ENCODE measurements around the gene PSTPIP1.

The PSTPIP1 gene

GRCh38 chr15:77009176-77009575 lies 14.2 kb downstream of the PSTPIP1 start:
- no peaks in the 10 kb centered on the region; the same call in 1 of the 2 replicates for H3K79me2 ChIP-seq (ENCODE audit: insufficient read depth, low read length)
- H3K9me3 ChIP-seq (ENCODE audit: insufficient read depth, low read depth, low read length), result no peaks in the 10 kb centered on the region

GRCh38 chr15:77009646-77010311 lies 14.9 kb downstream of the PSTPIP1 start:
- Histone ChIP-seq H3K9me3 (ENCODE audit: insufficient read depth, low read depth, low read length) (no peaks in the 10 kb centered on the region), H3K9ac (ENCODE audit: low read depth, low read length, poor library complexity, severe bottlenecking) (no peak overlapping the region), H2AFZ (ENCODE audit: low read length) (no peak overlapping the region), H3K4me2 (ENCODE audit: low read depth, low read length, poor library complexity, severe bottlenecking) (no peak overlapping the region), H3F3A (ENCODE audit: low read depth) (no peaks in the 10 kb centered on the region), H3K4me1 (ENCODE audit: insufficient read depth, low read length, poor library complexity, severe bottlenecking) (peaks cover 23% of the 10 kb centered on the region), H3K27me3 (ENCODE audit: insufficient read depth, low read length, poor library complexity, severe bottlenecking) (no peaks in the 10 kb centered on the region), H3K79me2 (ENCODE audit: insufficient read depth, low read length) (no peaks in the 10 kb centered on the region), H3K36me3 (ENCODE audit: insufficient read depth, low read length) (no peaks in the 10 kb centered on the region), H4K20me1 (ENCODE audit: insufficient read depth, low read length, poor library complexity, severe bottlenecking) (no peaks in the 10 kb centered on the region), H3K9me2 (replicated peaks; ENCODE audit: low read depth, low read length) (no peaks in the 10 kb centered on the region), H3K4me3 (ENCODE audit: low read length, poor library complexity, severe bottlenecking) (no peak overlapping the region)
- TF ChIP-seq CTCF (conservative IDR thresholded peaks at IDR 0.05; ENCODE audit: low read length), result no peak
- TF ChIP-seq EZH2phosphoT487 (IDR thresholded peaks at IDR 0.05; ENCODE audit: borderline replicate concordance), result no peak

More at GRCh38 chr15:77009176-77009575, 14.2 kb downstream of the PSTPIP1 start:
- no peak for TF ChIP-seq EZH2phosphoT487 (IDR thresholded peaks at IDR 0.05; ENCODE audit: borderline replicate concordance)
- Histone ChIP-seq H3K27me3 (ENCODE audit: insufficient read depth, low read length, poor library complexity, severe bottlenecking) (no peaks in the 10 kb centered on the region), H3K4me1 (ENCODE audit: insufficient read depth, low read length, poor library complexity, severe bottlenecking) (peaks cover 19% of the 10 kb centered on the region), H3K9me2 (replicated peaks; ENCODE audit: low read depth, low read length) (no peaks in the 10 kb centered on the region), H3K4me3 (ENCODE audit: low read length, poor library complexity, severe bottlenecking) (no peak overlapping the region), H3F3A (ENCODE audit: low read depth) (no peaks in the 10 kb centered on the region), H3K4me2 (ENCODE audit: low read depth, low read length, poor library complexity, severe bottlenecking) (no peak overlapping the region), H2AFZ (ENCODE audit: low read length) (no peak overlapping the region), H4K20me1 (ENCODE audit: insufficient read depth, low read length, poor library complexity, severe bottlenecking) (no peaks in the 10 kb centered on the region), H3K9ac (ENCODE audit: low read depth, low read length, poor library complexity, severe bottlenecking) (no peak overlapping the region), H3K36me3 (ENCODE audit: insufficient read depth, low read length) (no peaks in the 10 kb centered on the region)

- Histone ChIP-seq H3K9me2 (replicated peaks; ENCODE audit: low read depth, low read length) (no peaks in the 10 kb centered on the region), H3K4me1 (ENCODE audit: insufficient read depth, low read length, poor library complexity, severe bottlenecking) (peaks cover 28% of the 10 kb centered on the region), H3K9me3 (ENCODE audit: insufficient read depth, low read depth, low read length) (no peaks in the 10 kb centered on the region), H3K36me3 (ENCODE audit: insufficient read depth, low read length) (no peaks in the 10 kb centered on the region), H3K4me2 (ENCODE audit: low read depth, low read length, poor library complexity, severe bottlenecking) (no peak overlapping the region), H3K79me2 (ENCODE audit: insufficient read depth, low read length) (no peaks in the 10 kb centered on the region), H2AFZ (ENCODE audit: low read length) (no peak overlapping the region), H3K9ac (ENCODE audit: low read depth, low read length, poor library complexity, severe bottlenecking) (no peak overlapping the region), H3K27me3 (ENCODE audit: insufficient read depth, low read length, poor library complexity, severe bottlenecking) (no peaks in the 10 kb centered on the region), H4K20me1 (ENCODE audit: insufficient read depth, low read length, poor library complexity, severe bottlenecking) (no peaks in the 10 kb centered on the region), H3F3A (ENCODE audit: low read depth) (no peaks in the 10 kb centered on the region), H3K4me3 (ENCODE audit: low read length, poor library complexity, severe bottlenecking) (no peak overlapping the region)
- TF ChIP-seq CTCF (conservative IDR thresholded peaks at IDR 0.05; ENCODE audit: low read length) (no peak), EZH2phosphoT487 (IDR thresholded peaks at IDR 0.05; ENCODE audit: borderline replicate concordance) (no peak)
Observed at GRCh38 chr15:77010312-77010686, 15.4 kb downstream of the PSTPIP1 start.

GRCh38 chr15:77010857-77011256 lies 15.9 kb downstream of the PSTPIP1 start:
- Histone ChIP-seq H3K9ac (ENCODE audit: low read depth, low read length, poor library complexity, severe bottlenecking) (no peak overlapping the region), H3K79me2 (ENCODE audit: insufficient read depth, low read length) (no peaks in the 10 kb centered on the region), H3K9me3 (ENCODE audit: insufficient read depth, low read depth, low read length) (no peaks in the 10 kb centered on the region), H3F3A (ENCODE audit: low read depth) (no peaks in the 10 kb centered on the region), H3K4me2 (ENCODE audit: low read depth, low read length, poor library complexity, severe bottlenecking) (no peak overlapping the region), H3K36me3 (ENCODE audit: insufficient read depth, low read length) (no peaks in the 10 kb centered on the region), H2AFZ (ENCODE audit: low read length) (no peak overlapping the region), H4K20me1 (ENCODE audit: insufficient read depth, low read length, poor library complexity, severe bottlenecking) (no peaks in the 10 kb centered on the region), H3K9me2 (replicated peaks; ENCODE audit: low read depth, low read length) (no peaks in the 10 kb centered on the region), H3K4me3 (ENCODE audit: low read length, poor library complexity, severe bottlenecking) (no peak overlapping the region), H3K27me3 (ENCODE audit: insufficient read depth, low read length, poor library complexity, severe bottlenecking) (no peaks in the 10 kb centered on the region), H3K4me1 (ENCODE audit: insufficient read depth, low read length, poor library complexity, severe bottlenecking) (peaks cover 34% of the 10 kb centered on the region)
- TF ChIP-seq EZH2phosphoT487 (IDR thresholded peaks at IDR 0.05; ENCODE audit: borderline replicate concordance), result no peak
- TF ChIP-seq CTCF (conservative IDR thresholded peaks at IDR 0.05; ENCODE audit: low read length), result no peak
